BLaER1 treated with 17β-estradiol and CSF1 and Interleukin-3, amounts not matched to agents 10 nM and 100 nM (cell line): Measurements from ENCODE around the gene PLD1.
"Not testable (repeated sequence)": the region's sequence is repeated elsewhere in the genome, so short reads cannot be mapped to it uniquely, and the experiment has no call there.

ENCODE experiments used
- H3K27ac ChIP-seq, 11 experiments: shearing (Covaris generic); formaldehyde crosslinking; 2 replicates each; pipeline ENCODE4 v1.8.1; 2022
- H3K27me3 ChIP-seq, 11 experiments: shearing (Covaris generic); formaldehyde crosslinking; 2 replicates each; pipeline ENCODE4 v1.8.1; 2022
- H3K36me3 ChIP-seq, 11 experiments: shearing (Covaris generic); formaldehyde crosslinking; 2 replicates each; pipeline ENCODE4 v1.8.1; 2022
- H3K4me1 ChIP-seq, 10 experiments: shearing (Covaris generic); formaldehyde crosslinking; 2 replicates each; pipeline ENCODE4 v1.8.1; 2022
- H3K4me2 ChIP-seq, 11 experiments: shearing (Covaris generic); formaldehyde crosslinking; 2 replicates each; pipeline ENCODE4 v1.8.1; 2022
- H3K4me3 ChIP-seq, 10 experiments: shearing (Covaris generic); formaldehyde crosslinking; 2 replicates each; pipeline ENCODE4 v1.8.1; 2022
- H3K9ac ChIP-seq, 11 experiments: shearing (Covaris generic); formaldehyde crosslinking; 2 replicates each; pipeline ENCODE4 v1.8.1; 2022
- H3K9me3 ChIP-seq, 11 experiments: shearing (Covaris generic); formaldehyde crosslinking; replicated peaks in 1 of 11; 2 replicates each; pipeline ENCODE4 v1.8.1; 2022
- H4K20me1 ChIP-seq, 11 experiments: shearing (Covaris generic); formaldehyde crosslinking; 2 replicates each; pipeline ENCODE4 v1.8.1; 2022
- Cebpa-rat ChIP-seq, 11 experiments: shearing (Covaris generic); IDR thresholded peaks; 2 replicates each; pipeline ENCODE4 v1.8.1; 2022

The PLD1 gene

GRCh38 chr3:171747223-171747920 is 62.9 kb downstream of the PLD1 start:
- Histone ChIP-seq H3K27me3 (no peaks in the 10 kb centered on the region), H4K20me1 (peaks cover 0 to 25% (median 0%) of the 10 kb centered on the region in 11 experiments; a peak in 2 of 22 replicates), H3K4me2 (no peak overlapping the region), H3K36me3 (peaks cover 0 to 20% (median 0%) of the 10 kb centered on the region in 11 experiments; a peak in 3 of 22 replicates), H3K9ac (no peak overlapping the region), H3K4me3 (no peak overlapping the region), H3K9me3 (peaks cover 12 to 21% (median 18%) of the 10 kb centered on the region in 11 experiments), H3K4me1 (peaks cover 0 to 14% (median 0%) of the 10 kb centered on the region in 10 experiments; a peak in 2 of 20 replicates), H3K27ac (no peak overlapping the region)
- TF ChIP-seq Cebpa-rat (IDR thresholded peaks at IDR 0.05) = no peak

- H3K27me3 ChIP-seq, H3K4me2 ChIP-seq, H3K27ac ChIP-seq, H3K4me3 ChIP-seq, H3K9ac ChIP-seq: not testable (repeated sequence)
- Histone ChIP-seq H3K4me1 (peaks cover 0 to 14% (median 0%) of the 10 kb centered on the region in 10 experiments; a peak in 2 of 20 replicates), H3K36me3 (peaks cover 0 to 20% (median 0%) of the 10 kb centered on the region in 11 experiments; a peak in 3 of 22 replicates), H3K9me3 (peaks cover 12 to 21% (median 18%) of the 10 kb centered on the region in 11 experiments), H4K20me1 (peaks cover 0 to 20% (median 0%) of the 10 kb centered on the region in 11 experiments; a peak in 2 of 22 replicates)
These were observed 63.7 kb downstream of the PLD1 start for GRCh38 chr3:171746320-171747222.

- Histone ChIP-seq H3K27me3 (no peaks in the 10 kb centered on the region), H3K36me3 (peaks cover 0 to 20% (median 0%) of the 10 kb centered on the region in 11 experiments; a peak in 3 of 22 replicates), H3K27ac (no peak overlapping the region), H3K4me2 (no peak overlapping the region), H3K4me3 (no peak overlapping the region), H4K20me1 (peaks cover 0 to 26% (median 0%) of the 10 kb centered on the region in 11 experiments; a peak in 2 of 22 replicates), H3K9ac (no peak overlapping the region), H3K9me3 (peaks cover 12 to 21% (median 18%) of the 10 kb centered on the region in 11 experiments), H3K4me1 (peaks cover 0 to 14% (median 0%) of the 10 kb centered on the region in 10 experiments; a peak in 2 of 20 replicates)
- TF ChIP-seq Cebpa-rat (IDR thresholded peaks at IDR 0.05) = no peak
These were observed 64.5 kb downstream of the PLD1 start for GRCh38 chr3:171745577-171746319.

GRCh38 chr3:171744158-171744741 is 66.0 kb downstream of the PLD1 start:
- Histone ChIP-seq H3K4me3 (no peak overlapping the region), H3K9me3 (peaks cover 12 to 21% (median 18%) of the 10 kb centered on the region in 11 experiments), H3K27ac (no peak overlapping the region), H3K27me3 (no peaks in the 10 kb centered on the region), H3K4me1 (peaks cover 0 to 14% (median 0%) of the 10 kb centered on the region in 10 experiments; a peak in 2 of 20 replicates), H3K36me3 (peaks cover 0 to 20% (median 0%) of the 10 kb centered on the region in 11 experiments; a peak in 3 of 22 replicates), H3K9ac (no peak overlapping the region), H4K20me1 (peaks cover 0 to 34% (median 0%) of the 10 kb centered on the region in 11 experiments; a peak in 3 of 22 replicates), H3K4me2 (no peak overlapping the region)
- no peak for TF ChIP-seq Cebpa-rat (IDR thresholded peaks at IDR 0.05)

GRCh38 chr3:171743327-171744157 is 66.7 kb downstream of the PLD1 start:
- no peak for TF ChIP-seq Cebpa-rat (IDR thresholded peaks at IDR 0.05)

GRCh38 chr3:171741377-171741776 is 68.9 kb downstream of the PLD1 start:
- Histone ChIP-seq H3K9me3 (peaks cover 10 to 13% (median 12%) of the 10 kb centered on the region in 11 experiments), H4K20me1 (peaks cover 0 to 37% (median 0%) of the 10 kb centered on the region in 11 experiments; a peak in 3 of 22 replicates), H3K4me3 (no peak overlapping the region), H3K27me3 (no peaks in the 10 kb centered on the region), H3K9ac (no peak overlapping the region), H3K36me3 (peaks cover 0 to 22% (median 0%) of the 10 kb centered on the region in 11 experiments; a peak in 3 of 22 replicates), H3K4me2 (no peak overlapping the region), H3K27ac (no peak overlapping the region), H3K4me1 (no peaks in the 10 kb centered on the region)
- no peak for TF ChIP-seq Cebpa-rat (IDR thresholded peaks at IDR 0.05)

More at GRCh38 chr3:171743327-171744157, 66.7 kb downstream of the PLD1 start:
- peaks cover 0 to 41% (median 0%) of the 10 kb centered on the region in 11 experiments; a peak in 3 of 22 replicates for H4K20me1 ChIP-seq
- H3K9me3 ChIP-seq = peaks cover 12 to 21% (median 18%) of the 10 kb centered on the region in 11 experiments
- peaks cover 0 to 11% (median 0%) of the 10 kb centered on the region in 10 experiments; a peak in 2 of 20 replicates for H3K4me1 ChIP-seq
- no peak overlapping the region for H3K9ac ChIP-seq
- H3K4me2 ChIP-seq = no peak overlapping the region
- no peak overlapping the region for H3K27ac ChIP-seq
- peaks cover 0 to 20% (median 0%) of the 10 kb centered on the region in 11 experiments; a peak in 3 of 22 replicates for H3K36me3 ChIP-seq
- no peaks in the 10 kb centered on the region for H3K27me3 ChIP-seq
- no peak overlapping the region for H3K4me3 ChIP-seq

- Histone ChIP-seq H3K4me1 (no peaks in the 10 kb centered on the region), H4K20me1 (peaks cover 0 to 22% (median 0%) of the 10 kb centered on the region in 11 experiments; a peak in 3 of 22 replicates), H3K4me3 (no peak overlapping the region), H3K9ac (no peak overlapping the region), H3K36me3 (peaks cover 0 to 39% (median 0%) of the 10 kb centered on the region in 11 experiments; a peak in 4 of 22 replicates), H3K27me3 (no peaks in the 10 kb centered on the region), H3K4me2 (no peak overlapping the region), H3K27ac (no peak overlapping the region), H3K9me3 (no peaks in the 10 kb centered on the region)
- TF ChIP-seq Cebpa-rat (IDR thresholded peaks at IDR 0.05) = no peak
These were observed 73.7 kb downstream of the PLD1 start for GRCh38 chr3:171736556-171736955.
